Activated CD4-positive, alpha-beta T cell treated with anti-CD3 and anti-CD28 coated beads, Interleukin-2, amount 50 U/mL, for 24 hours (primary cell): Measurements from ENCODE around the gene MPV17.
"Not testable (repeated sequence)": the region's sequence is repeated elsewhere in the genome, so short reads cannot be mapped to it uniquely, and the experiment has no call there.

Experiments
- DNase-seq, 2 donors: peaks; one replicate each; pipeline ENCODE4 v3.0.0-alpha.2; 2020; ENCODE audit warnings: low read depth in 1 of 2, low spot score in 1 of 2

MPV17 gene, protein sequence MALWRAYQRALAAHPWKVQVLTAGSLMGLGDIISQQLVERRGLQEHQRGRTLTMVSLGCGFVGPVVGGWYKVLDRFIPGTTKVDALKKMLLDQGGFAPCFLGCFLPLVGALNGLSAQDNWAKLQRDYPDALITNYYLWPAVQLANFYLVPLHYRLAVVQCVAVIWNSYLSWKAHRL

DNA sequence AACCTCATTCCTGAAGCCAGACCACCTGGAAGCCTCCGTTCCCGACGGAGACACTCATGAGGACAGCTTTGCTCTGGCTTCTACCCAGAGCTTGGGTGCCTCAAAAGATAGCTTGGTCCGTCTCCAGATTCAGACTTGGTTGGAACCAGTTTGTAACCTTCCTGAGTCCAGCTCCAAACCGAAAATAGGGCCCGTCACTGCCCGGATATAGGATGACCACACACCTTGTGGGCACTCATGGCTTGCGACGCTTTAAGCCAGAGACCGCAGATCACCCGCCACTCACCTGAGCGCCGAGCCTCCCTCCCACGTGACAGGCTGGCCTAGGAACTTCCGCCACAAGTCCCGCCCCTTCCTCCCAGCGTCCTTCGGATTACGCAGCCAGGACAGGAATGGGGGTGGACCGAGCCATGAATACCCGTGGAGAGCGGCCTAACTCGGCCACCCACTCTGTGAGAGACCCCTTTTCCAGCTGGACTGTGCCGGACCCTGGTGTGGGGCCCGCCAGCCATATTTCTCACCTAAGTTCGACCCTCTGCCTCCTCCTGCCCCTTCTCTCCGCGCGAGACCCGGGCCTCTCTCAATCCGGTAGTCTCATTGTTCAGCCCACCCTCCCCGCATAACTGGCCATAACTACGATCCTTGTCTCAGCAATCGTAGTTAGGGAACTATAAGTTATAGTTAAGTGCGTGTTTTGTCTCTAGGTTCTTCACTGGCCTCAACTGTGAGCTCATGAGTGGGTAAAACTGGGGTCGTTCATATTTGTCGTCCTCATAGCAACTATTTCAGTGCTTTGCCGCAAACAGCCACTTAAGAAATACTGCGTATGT, at the start of gene MPV17:
Gene MPV17, minus strand, starts transcription at position 332 of the 830 bp plus-strand sequence. CDS start 580 bp downstream, outside the sequence.
- peak; percentile 70 to 88 for DNase-seq

DNA sequence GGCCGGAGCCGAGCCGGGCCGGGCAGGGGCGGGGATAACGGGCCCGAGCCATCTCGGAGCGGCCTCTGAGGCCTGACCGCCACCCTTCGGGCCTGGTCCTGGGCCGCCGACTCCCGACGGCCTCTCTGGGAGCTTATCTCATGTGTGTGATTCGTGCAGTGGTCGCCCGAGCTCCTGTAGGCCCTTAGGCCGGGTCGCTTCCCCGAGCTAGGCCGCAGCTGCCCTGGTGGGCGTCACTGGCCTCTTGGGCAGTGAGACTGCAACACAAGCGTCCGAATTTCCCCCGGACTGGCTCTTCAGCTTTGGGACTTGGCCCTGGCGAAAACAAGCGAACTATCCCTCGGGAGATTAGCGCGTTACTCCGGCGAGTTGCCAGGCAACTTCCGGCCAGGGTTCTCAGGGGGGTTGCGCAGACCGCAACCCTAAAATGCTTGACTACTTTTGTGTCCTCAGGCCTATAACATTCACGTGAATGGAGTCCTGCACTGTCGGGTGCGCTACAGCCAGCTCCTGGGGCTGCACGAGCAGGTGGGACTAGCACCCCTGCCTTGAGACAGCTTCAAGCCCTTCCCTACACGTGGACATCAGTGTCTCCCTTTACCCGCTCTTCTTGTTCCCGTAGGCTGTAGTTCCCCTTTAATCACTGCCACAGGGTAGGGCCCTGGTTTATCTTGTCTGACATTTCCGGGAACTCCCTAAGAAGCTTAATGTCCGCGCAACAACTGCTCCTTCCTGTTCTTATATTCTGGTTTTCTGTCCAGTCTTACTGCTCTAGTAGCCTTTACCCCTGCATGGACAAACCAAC, 48.1 kb upstream of the MPV17 start:
- DNase-seq = no peak

DNA sequence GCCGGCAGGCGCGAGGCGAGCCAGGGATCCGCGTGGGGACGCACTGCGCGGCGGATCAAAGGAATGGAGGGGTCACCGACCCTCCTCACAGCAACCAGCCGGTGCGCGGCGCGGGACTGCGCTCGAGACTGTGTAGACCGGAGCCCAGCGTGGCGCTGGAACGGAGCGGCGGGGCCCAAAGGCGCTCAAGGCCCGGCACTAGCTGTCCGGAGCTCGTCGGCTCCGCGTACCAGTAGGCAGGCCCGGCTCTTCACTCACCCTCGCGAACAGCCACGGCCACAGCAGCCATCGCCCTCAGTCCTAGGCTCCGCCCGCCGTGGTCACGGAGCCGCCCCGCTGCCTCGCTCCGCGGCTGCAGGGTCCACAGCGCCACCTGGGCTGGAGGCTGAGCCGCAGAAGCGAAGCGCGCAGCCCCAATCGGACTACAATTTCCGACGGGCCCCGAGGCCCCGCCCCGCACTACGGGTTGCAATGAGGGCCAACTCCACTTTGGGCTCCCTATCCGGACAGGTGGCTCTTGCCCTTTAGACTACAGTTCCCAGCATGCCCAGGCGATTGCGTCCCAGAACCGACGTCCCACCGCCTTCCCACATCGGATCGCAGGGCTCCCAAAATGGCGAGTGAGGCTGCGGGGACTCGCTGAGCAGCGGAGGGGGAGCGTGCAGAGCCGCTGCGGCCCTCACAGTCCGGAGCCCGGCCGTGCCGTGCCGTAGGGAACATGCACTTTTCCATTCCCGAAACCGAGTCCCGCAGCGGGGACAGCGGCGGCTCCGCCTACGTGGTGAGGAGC, 47.3 kb upstream of the MPV17 start, which contains the start of the genes EIF2B4 and SNX17:
Gene EIF2B4, minus strand, starts transcription at position 313 of the 790 bp plus-strand sequence. Its CDS starts 24 bp downstream, at position 289.
Gene SNX17, plus strand, starts transcription at position 591 of the 790 bp plus-strand sequence. Its CDS starts 128 bp downstream, at position 719.
- peak; percentile 96 to 99 for DNase-seq

DNA sequence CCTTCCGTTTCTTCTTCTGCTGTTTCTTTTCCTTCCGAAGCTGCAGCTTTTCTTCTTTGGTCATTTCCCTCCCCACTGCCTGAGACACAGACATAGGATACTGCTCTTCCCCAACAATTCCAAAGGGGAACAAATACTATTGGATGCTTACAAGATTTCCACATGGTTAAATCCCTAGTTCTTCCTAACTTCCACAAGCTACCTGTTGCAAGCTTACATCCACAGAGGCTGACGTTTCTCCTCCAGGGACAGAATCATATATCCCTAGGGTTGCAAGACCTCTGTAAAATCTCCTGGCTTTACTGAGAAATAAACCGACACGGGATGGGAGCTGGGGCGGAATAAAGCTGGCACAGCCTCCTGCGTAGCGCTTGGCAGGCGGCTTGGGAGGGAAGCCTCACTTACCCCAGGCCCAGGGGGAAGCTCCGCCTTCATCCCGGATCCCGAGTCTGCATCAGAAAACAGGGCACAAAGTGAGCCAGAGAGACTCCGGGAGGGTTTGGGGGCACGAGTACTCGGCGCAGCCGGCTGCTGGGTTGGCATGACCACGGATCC, 46.7 kb upstream of the MPV17 start:
- DNase-seq = peak in 1 of 2 donors; percentile 27

DNA sequence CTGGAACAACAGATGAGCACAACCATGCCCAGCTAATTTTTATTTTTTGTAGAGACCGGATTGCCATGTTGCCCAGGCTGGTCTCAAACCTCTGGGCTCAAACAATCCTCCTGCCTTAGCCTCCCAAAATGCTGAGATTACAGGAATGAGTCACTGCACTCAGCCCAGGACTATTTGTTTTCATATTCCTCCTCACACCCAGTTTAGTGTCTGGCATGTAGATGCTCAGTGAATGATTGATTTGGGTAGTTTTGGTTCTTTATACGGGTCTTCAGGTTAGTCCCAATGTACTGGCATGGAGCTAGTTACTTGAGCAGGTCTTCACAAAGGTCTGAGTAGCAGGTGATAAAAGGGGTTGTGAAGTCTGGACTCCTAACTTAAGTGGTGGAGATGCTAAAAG, 41.0 kb upstream of the MPV17 start:
- DNase-seq = no peak

DNA sequence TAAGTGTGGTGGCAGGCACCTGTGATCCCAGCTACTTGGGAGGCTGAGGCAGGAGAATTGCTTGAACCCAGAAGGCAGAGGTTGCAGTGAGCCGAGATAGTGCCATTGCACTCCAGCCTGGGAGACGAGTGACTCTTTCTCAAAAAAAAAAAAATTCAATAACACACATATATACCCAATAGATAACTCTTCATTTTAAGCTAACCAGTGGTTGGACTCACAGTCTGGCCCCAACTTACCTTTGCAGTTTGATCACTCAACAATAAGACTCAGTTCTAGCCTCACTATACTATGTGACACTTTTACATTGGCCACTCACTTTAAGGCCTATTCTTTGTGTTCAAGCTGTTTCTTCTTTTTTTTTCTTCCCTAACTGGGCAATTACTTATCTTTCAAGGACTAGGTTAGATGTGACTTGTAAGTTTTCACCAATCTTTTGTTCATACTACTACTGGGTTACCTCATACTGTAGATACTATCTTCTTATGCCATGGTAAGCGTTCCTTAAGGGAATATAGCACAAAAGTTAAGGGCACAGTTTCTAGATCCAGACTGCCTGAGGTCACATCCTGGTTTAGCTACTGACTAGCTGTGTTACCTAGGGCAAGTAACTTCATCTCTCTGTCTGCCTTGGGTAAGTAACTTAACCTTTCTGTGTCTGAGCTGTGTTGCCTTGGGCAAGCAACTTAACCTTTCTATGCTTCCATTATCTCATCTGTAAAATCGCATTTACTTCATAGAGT, 40.0 kb upstream of the MPV17 start:
- no peak for DNase-seq

DNA sequence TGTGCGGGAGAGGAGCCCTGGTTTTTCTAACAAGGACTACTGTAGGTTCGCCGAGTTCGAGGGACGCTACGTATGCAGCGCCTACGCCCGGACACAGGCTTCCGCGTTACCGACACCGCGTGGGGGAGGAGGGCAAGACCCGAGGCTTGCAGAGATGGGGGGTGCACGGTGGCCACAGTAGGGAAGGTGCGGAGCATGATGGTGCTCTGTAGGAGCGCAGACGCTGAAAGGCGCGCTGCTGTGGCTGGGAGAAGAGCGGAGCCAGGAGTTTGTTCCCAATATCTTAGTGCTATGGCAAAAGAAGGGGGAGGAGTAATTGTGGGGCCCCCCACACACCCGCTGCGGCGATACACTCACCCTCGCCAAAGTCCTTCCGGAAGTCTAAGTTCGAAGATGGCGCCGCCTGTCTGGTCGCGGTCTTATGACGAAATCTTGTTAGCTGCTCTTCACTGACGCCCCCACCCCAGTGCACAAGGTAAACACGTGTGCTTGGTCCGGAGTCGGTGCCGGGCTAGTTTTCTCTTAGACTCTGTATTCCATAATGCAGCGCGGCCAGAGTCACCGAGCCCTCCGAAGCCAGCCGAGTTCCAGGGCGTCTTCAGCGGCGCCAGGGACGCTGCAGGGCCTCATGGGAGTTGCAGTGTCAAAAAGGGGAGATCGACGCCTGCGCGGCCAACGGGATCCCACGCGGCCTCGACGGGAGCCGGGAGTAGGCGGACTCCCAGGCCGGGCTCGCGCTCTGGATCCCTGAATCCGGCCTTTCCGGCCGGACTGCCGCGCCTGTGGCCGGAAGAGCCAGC, 33.7 kb upstream of the MPV17 start, which contains the start of gene GTF3C2:
Gene GTF3C2, minus strand, starts transcription at position 383 of the 800 bp plus-strand sequence. CDS start 13,210 bp downstream, outside the sequence.
- DNase-seq = peak; percentile 82 to 93

DNA sequence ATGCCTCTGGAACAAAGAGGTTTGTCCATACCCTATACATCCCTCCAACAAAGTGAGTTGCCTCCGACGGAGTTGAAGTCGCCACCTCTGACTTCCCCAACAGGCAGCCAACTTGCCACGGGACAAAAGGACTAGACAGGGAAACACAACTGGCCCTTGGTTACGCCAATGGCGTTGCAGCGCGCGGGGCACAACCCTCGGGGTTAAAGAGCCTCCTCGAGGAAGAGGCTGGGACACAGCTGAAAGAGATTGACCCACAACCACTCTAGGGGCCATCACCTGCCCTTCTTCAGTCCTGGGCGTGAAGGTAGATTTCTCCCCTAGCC, 33.1 kb upstream of the MPV17 start:
- no peak for DNase-seq

DNA sequence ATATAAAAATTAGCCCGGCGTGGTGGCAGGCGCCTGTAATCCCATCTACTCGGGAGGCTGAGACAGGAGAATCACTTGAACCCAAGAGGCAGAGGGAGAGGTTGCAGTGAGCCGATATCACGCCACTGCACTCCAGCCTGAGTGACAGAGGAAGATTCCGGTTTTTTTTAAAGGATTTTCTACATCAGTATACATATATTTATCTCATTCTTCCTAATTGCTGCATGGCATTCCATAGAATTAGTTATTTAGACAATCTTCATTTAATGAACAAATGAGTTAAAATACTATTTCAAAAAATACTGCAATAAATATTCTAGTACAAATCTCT, 31.7 kb upstream of the MPV17 start:
- DNase-seq = no peak

DNA sequence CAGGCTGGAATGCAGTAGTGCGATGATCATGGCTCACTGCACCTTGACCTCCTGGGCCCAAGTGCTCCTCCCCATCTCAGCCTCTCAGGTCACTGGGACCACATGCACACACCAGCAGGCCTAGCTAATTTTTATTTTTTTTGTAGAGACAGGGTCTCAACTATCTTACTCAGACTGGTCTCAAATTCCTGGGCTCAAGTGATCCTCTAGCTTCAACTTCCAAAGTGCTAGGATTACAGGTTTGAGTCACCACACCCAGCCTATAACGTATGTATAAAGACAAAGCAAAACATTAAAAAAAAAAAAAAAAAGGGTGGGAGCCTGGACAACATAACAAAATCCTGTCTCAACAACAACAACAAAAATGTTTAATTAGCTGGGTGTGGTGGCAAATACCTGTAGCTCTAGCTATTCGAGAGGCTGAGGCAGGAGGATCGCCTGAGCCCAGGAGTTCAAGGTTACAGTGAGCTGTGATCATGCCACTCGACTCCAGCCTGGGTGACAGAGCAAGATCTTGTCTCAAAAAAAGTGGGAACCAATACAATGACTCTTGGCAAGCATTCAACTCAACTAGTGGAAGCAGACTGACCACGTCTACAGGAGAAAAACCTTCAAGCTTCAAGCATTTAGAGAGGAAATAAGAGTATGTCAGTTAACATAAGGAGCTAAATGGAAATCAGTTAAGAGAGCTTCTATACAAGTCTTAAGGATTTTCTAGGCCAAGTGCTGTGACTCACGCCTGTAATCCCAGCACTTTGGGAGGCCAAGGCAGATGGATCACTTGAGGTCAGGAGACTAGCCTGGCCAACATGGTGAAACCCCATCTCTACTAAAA, 31.1 kb upstream of the MPV17 start:
- no peak for DNase-seq

DNA sequence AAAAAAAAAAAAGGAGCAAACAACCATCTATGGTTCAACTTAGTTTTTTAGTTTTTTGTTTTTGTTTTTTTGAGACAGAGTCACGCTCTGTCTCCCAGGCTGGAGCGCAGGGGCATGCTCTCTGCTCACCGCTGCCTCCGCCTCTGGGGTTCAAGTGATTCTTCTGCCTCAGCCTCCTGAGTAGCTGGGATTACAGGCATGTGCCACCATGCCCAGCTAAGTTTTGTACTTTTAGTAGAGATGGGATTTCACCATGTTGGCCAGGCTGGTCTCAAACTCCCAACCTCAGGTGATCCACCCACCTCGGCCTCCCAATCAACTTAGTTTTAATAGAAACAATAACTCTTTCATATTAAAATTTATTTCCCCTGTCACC, 30.5 kb upstream of the MPV17 start:
- DNase-seq = not testable (repeated sequence)

DNA sequence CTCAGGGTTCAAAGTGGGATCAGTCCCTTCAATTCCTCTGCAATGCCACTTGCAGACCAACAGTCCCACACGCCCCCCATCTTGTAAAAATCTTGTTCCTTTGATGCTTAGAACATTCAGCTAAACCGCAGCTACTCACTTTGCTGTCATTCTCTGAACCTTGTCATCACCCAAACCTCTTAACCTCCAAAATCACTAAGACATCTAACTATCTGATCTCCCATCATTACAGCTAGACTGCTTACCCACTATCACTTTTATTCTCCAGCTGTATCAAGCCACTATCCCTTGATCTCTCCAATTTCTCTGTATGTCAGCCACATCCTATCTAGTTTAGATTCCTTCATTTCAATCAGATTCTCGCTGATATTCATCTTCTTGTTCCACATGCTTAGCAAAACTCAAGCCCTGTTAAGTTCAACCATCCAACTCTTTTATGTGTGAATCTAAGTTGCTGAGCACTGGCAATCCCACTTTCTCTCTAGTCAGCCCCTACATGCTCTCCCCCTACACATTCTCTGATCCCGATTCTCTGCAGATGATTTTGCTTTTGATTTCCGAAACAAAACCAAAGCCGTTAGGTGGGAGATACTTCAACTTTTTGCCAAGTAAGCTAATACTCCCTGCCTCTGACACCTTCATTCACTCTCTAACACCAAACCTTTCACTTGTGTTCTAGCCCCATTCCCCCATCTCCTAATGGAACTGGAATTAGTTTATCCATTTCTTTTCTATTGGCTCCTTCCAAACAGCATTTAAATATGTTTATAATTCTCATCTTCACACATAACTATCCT, 29.1 kb upstream of the MPV17 start:
- DNase-seq = no peak

DNA sequence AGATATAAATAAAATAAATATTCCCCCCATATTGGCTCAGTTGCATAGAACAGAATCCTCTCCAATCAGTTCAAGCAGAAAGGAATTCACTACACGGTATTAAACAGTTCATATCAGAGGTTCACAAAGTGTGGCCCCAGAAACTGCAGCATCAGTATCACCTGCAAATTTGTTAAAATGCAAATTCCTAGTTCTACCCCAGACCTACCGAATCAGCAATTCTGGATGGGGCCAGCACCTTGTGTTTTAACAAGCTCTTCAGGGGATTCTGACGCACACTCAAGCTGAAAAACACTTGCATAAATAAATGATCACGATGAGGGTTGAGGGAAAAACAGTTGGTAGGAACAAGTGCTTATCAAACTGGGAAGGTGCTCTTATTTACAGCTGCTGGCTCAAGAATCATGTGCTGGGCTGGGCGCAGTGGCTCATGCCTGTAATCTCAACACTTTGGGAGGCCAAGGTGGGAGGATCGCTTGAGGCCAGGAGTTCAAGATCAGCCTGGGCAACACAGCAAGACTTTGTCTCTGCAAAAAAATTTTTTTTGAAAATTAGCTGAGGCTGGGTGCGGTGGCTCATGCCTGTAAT, 27.3 kb upstream of the MPV17 start:
- DNase-seq = no peak

DNA sequence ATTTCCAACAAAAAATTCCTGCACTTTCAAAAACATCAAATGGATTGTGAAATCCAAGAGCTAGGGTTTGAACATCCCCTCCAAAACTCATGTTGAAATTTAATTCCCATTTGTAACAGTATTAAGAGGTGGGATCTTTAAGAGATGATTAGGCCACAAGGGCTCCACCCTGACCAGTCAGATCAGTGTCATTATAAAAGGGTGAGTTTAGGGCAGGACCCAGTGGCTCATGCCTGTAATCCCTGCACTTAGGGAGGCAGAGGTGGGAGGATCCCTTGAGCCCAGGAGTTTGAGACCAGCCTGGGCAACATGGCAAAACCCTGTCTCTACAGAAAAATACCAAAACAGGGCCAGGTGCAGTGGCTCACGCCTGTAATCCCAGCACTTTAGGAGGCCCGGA, 24.7 kb upstream of the MPV17 start:
- DNase-seq = no peak

DNA sequence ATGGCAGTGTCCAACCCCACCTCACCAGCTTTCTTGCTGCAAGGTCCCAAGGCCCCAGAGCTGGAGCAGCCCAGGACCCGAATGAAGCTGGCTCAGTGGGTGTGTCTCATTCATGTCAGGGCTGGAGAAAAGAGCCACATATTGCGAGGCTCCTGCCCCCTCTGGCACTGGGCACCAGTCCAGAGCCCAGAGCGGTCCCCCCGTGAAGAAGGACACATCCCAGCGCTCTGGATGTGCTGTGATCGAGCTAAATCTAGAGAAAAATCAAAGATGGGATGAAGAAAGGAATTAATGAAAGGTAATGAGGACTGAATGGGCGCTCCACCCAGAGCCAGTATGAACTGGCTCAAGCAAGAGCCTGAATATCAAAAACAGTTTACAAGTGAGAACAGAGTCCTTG, 13.3 kb upstream of the MPV17 start:
- no peak for DNase-seq

DNA sequence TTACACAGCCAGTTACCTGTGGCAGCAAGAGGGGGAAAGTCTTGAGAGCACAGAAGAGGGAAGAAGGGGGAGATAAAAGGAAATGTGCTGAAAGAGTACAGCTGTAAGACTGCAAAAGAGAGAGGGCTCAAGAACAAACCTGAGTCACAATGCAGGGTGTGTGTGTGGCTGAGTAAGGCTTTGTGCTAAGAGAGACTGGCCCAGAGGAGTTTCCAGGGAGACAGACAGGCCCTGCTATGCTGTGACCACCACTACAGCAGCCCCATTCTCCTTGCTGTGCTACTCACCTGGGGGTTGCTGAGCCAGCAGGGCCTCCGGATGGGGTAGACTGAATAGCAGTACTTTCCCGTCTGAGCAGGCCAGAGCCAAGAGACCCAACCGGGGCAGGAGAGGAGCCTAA, 12.4 kb upstream of the MPV17 start:
- DNase-seq = no peak

DNA sequence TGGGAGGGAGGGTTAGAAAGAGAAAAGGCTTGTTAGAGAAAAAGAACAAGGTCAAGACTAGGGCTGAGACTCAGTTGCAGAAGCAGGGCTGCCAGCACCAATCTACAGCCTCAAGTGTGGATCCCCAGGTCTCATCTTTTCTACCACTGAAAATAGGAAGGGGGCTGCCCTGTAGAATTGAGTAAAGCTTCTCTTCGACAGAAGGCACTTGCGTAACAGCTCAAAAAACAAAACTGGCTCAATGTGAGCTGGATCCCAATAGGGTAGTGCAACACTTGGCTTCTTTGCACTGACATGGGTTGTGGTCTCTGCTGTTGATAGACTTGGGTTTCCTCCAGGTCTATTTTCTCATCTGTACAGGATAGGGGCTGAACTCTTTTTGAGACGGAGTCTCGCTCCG, 1.8 kb upstream of the MPV17 start:
- no peak for DNase-seq
